CD14-positive monocyte (primary cell): Measurements from ENCODE around the gene DEPDC5. TPM values are rescaled to one million over a fixed set of nuclear protein-coding genes. Genes with fewer than 3 reads are reported as not detected.

ENCODE experiments used
- DNase-seq, 3 donors: peaks; one replicate each; pipeline ENCODE4 v3.0.0-alpha.2; 2011 to 2022
- H2AFZ ChIP-seq: 2 replicates; pipeline ENCODE4 v1.6.0; 2012; ENCODE audit warnings: mild to moderate bottlenecking, low read depth, low read length, inconsistent platforms; ENCODE audit not compliant: insufficient read depth, poor library complexity, severe bottlenecking
- H3K27ac ChIP-seq, 2 donors: 1 replicate in 1 of 2; 2 replicates in 1 of 2; pipeline ENCODE4 v1.5.1; 2012 to 2013; ENCODE audit warnings: low read length in 2 of 2, control low read depth in 1 of 2, inconsistent platforms in 1 of 2, low read depth in 1 of 2, mild to moderate bottlenecking in 1 of 2
- H3K27me3 ChIP-seq, 2 donors: one replicate each; pipeline versions ENCODE4 v1.6.0 to v1.6.1; 2011 to 2013; ENCODE audit warnings: low read length in 2 of 2; ENCODE audit not compliant: control insufficient read depth in 2 of 2, insufficient read depth in 2 of 2
- H3K36me3 ChIP-seq, 2 donors: replicated peaks in 1 of 2; 1 replicate in 1 of 2; 2 replicates in 1 of 2; pipeline versions ENCODE4 v1.5.1 to v1.6.1; 2012 to 2013; ENCODE audit warnings: low read length in 2 of 2, control low read depth in 1 of 2, inconsistent platforms in 1 of 2, mild to moderate bottlenecking in 1 of 2; ENCODE audit not compliant: insufficient read depth in 2 of 2, control insufficient read depth in 1 of 2
- H3K4me1 ChIP-seq, 2 donors: 1 replicate in 1 of 2; 2 replicates in 1 of 2; pipeline versions ENCODE4 v1.5.1 to v1.6.1; 2012 to 2013; ENCODE audit warnings: low read length in 2 of 2, control low read depth in 1 of 2, inconsistent platforms in 1 of 2, mild to moderate bottlenecking in 1 of 2, moderate library complexity in 1 of 2; ENCODE audit not compliant: insufficient read depth in 2 of 2, control insufficient read depth in 1 of 2
- H3K4me2 ChIP-seq: replicated peaks from 2 replicates; pipeline ENCODE3; 2012; ENCODE audit warnings: low read length, moderate library complexity, mild to moderate bottlenecking; ENCODE audit not compliant: poor library complexity, severe bottlenecking; ENCODE audit errors: extremely low read depth
- H3K4me3 ChIP-seq, 3 experiments: fragments of 200-600 bp in 1 of 3; sonication (generic) in 1 of 3; replicated peaks in 1 of 3; 1 replicate in 2 of 3; 2 replicates in 1 of 3; pipeline ENCODE4 v1.5.1; 2011 to 2013; ENCODE audit warnings: low read length in 3 of 3, mild to moderate bottlenecking in 3 of 3, control low read depth in 2 of 3, low read depth in 2 of 3, inconsistent platforms in 1 of 3, moderate library complexity in 1 of 3
- H3K79me2 ChIP-seq: 2 replicates; pipeline ENCODE4 v1.6.0; 2012; ENCODE audit warnings: mild to moderate bottlenecking, control low read depth, inconsistent platforms, low read length, moderate library complexity; ENCODE audit not compliant: insufficient read depth
- H3K9ac ChIP-seq: 2 replicates; pipeline ENCODE4 v1.6.0; 2017; ENCODE audit warnings: low read length, mild to moderate bottlenecking; ENCODE audit not compliant: insufficient read depth, poor library complexity, severe bottlenecking
- H3K9me3 ChIP-seq, 2 donors: replicated peaks in 1 of 2; 1 replicate in 1 of 2; 2 replicates in 1 of 2; pipeline versions ENCODE4 v1.5.1 to v1.6.1; 2012 to 2013; ENCODE audit warnings: low read length in 2 of 2, control low read depth in 1 of 2; ENCODE audit not compliant: control insufficient read depth in 1 of 2, insufficient read depth in 1 of 2
- H4K20me1 ChIP-seq: 2 replicates; pipeline ENCODE4 v1.6.0; 2012; ENCODE audit warnings: mild to moderate bottlenecking, low read length, control low read depth, moderate library complexity; ENCODE audit not compliant: insufficient read depth
- H3K27ac Mint-ChIP-seq, 7 donors: one replicate each; pipeline ENCODE4 v1.8.0; 2020; ENCODE audit warnings: mild to moderate bottlenecking in 7 of 7, mixed read lengths in 7 of 7, moderate library complexity in 6 of 7, inconsistent platforms in 2 of 7
- H3K27me3 Mint-ChIP-seq, 3 donors: one replicate each; pipeline ENCODE4 v1.8.0; 2021 to 2022; ENCODE audit warnings: low read depth in 3 of 3, mild to moderate bottlenecking in 3 of 3, mixed read lengths in 3 of 3, moderate library complexity in 3 of 3, inconsistent platforms in 1 of 3
- H3K36me3 Mint-ChIP-seq, 2 donors: one replicate each; pipeline ENCODE4 v1.8.0; 2020; ENCODE audit warnings: mixed read lengths in 2 of 2, inconsistent platforms in 1 of 2, mild to moderate bottlenecking in 1 of 2
- H3K4me1 Mint-ChIP-seq: one replicate; pipeline ENCODE4 v1.8.0; 2020; ENCODE audit warnings: mild to moderate bottlenecking, mixed read lengths
- H3K4me3 Mint-ChIP-seq, 2 donors: one replicate each; pipeline ENCODE4 v1.8.0; 2020; ENCODE audit warnings: mild to moderate bottlenecking in 2 of 2, mixed read lengths in 2 of 2, moderate library complexity in 1 of 2
- H3K9me3 Mint-ChIP-seq, 7 donors: one replicate each; pipeline ENCODE4 v1.8.0; 2020 to 2022; ENCODE audit warnings: mixed read lengths in 7 of 7, mild to moderate bottlenecking in 6 of 7, moderate library complexity in 6 of 7, inconsistent platforms in 2 of 7
- WGBS: methylation state at CpG from one replicate; pipeline ENCODE4 v1.1.5; 2013; ENCODE audit warnings: missing lambda C conversion rate; ENCODE audit not compliant: insufficient coverage; 5-methylcytosine and 5-hydroxymethylcytosine counted together
- intact Hi-C, 2 donors: fragments of 100-400 bp; cut with micrococcal nuclease; formaldehyde crosslinking; loops; one replicate each; pipeline versions ENCODE4 v1.15.0 to v1.15.1; 2023
- polyA plus RNA-seq, 3 donors: library from polyadenylated mRNA; depleted of rRNA in 1 of 3; unstranded in 2 of 3; stranded (reverse) in 1 of 3; fragments of 300-500 nt in 2 of 3; fragments of >200 nt in 1 of 3; fragmentation: Illumina TruSeq in 2 of 3; gene quantifications; 1 replicate in 2 of 3; 2 replicates in 1 of 3; pipeline ENCODE4 v1.2.3, GENCODE V29; 2012 to 2021
- TF ChIP-seq, protein P1 (sequence below): fragments of 200-600 bp; IDR thresholded peaks from one replicate; pipeline ENCODE4 v1.8.0; 2022; ENCODE audit warnings: antibody characterized with exemption, mild to moderate bottlenecking

Gene DEPDC5
- polyA plus RNA-seq, 3 donors = 2.2 to 19.5 (median 4.1) TPM

DNA sequence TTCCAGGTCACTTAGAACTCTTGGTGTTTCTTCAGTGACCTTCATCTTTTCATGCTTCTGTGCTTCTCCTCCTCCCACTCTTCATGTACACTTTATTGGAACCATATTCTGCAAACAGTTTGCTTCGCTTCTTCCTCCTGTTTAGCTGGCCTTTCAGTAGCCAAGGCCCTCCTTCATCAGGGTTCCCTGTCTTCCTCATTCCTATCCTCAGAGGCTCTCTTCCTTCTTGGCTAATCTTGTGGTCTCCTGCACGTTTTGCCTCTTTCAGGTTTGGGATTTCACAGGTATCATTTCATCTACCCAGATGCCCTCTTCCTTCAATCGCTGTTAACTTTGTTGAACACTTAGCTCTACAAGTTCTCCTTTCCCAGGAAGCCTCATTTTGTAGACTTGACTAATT lies 66.8 kb downstream of the DEPDC5 start:
- no peak overlapping the region for H3K4me3 ChIP-seq
- H3K27ac Mint-ChIP-seq = peak overlapping the region in 1 of 7 donors; percentile 46
- peaks cover 89 to 99% of the 10 kb centered on the region in 2 donors for H3K36me3 ChIP-seq
- peaks cover 0 to 2% (median 0%) of the 10 kb centered on the region in 3 donors for H3K27me3 Mint-ChIP-seq
- no peak overlapping the region for H3K4me3 Mint-ChIP-seq
- TF ChIP-seq, protein P1, sequence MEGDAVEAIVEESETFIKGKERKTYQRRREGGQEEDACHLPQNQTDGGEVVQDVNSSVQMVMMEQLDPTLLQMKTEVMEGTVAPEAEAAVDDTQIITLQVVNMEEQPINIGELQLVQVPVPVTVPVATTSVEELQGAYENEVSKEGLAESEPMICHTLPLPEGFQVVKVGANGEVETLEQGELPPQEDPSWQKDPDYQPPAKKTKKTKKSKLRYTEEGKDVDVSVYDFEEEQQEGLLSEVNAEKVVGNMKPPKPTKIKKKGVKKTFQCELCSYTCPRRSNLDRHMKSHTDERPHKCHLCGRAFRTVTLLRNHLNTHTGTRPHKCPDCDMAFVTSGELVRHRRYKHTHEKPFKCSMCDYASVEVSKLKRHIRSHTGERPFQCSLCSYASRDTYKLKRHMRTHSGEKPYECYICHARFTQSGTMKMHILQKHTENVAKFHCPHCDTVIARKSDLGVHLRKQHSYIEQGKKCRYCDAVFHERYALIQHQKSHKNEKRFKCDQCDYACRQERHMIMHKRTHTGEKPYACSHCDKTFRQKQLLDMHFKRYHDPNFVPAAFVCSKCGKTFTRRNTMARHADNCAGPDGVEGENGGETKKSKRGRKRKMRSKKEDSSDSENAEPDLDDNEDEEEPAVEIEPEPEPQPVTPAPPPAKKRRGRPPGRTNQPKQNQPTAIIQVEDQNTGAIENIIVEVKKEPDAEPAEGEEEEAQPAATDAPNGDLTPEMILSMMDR = no peak
- H3K4me2 ChIP-seq = no peak overlapping the region
- no peaks in the 10 kb centered on the region for H3K9me3 ChIP-seq
- H3K4me1 Mint-ChIP-seq = no peaks in the 10 kb centered on the region
- H3K79me2 ChIP-seq = no peaks in the 10 kb centered on the region
- peaks cover 80 to 99% of the 10 kb centered on the region in 2 donors for H3K36me3 Mint-ChIP-seq
- no peak for DNase-seq
- 90% methylated on average over 2 of the region's 3 CpGs for WGBS
- no peak overlapping the region for H2AFZ ChIP-seq
- intact Hi-C loops = no loop called here
- H3K9ac ChIP-seq = no peak overlapping the region
- no peaks in the 10 kb centered on the region for H3K9me3 Mint-ChIP-seq
- H3K27ac ChIP-seq = no peak overlapping the region
- H4K20me1 ChIP-seq = no peaks in the 10 kb centered on the region
- no peaks in the 10 kb centered on the region for H3K4me1 ChIP-seq
- H3K27me3 ChIP-seq = no peaks in the 10 kb centered on the region

DNA sequence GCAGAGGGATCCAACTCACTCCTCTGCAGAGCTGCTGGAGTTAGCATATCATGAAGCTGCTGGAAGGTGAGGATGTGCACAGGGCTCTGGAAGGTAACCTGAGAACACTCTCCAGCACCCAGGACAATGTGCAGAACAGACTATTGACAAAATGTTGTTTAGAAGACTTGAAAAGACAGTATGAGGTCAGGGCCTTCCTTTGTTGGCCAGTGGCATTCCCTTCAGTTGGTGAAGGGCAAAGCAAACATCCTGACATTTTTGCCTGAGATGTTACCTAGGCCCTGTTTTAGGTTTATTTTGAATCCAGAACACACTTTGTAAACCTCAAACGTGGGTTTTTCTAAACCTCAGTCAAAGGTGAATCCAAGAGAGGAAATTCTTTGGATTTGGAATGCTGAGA lies 67.8 kb downstream of the DEPDC5 start:
- no peaks in the 10 kb centered on the region for H3K79me2 ChIP-seq
- no peaks in the 10 kb centered on the region for H3K27me3 ChIP-seq
- TF ChIP-seq, protein P1 = no peak
- no peak for DNase-seq
- no peaks in the 10 kb centered on the region for H3K9me3 Mint-ChIP-seq
- no peaks in the 10 kb centered on the region for H3K9me3 ChIP-seq
- H3K27ac Mint-ChIP-seq = peak overlapping the region in 2 of 7 donors; percentile 5 to 45
- intact Hi-C loops = no loop called here
- H3K27me3 Mint-ChIP-seq = peaks cover 0 to 2% (median 0%) of the 10 kb centered on the region in 3 donors
- no peaks in the 10 kb centered on the region for H3K4me1 ChIP-seq
- no peaks in the 10 kb centered on the region for H3K4me1 Mint-ChIP-seq
- H3K4me2 ChIP-seq = no peak overlapping the region
- H2AFZ ChIP-seq = no peak overlapping the region
- peaks cover 77 to 99% of the 10 kb centered on the region in 2 donors for H3K36me3 Mint-ChIP-seq
- no peaks in the 10 kb centered on the region for H4K20me1 ChIP-seq
- no peak overlapping the region for H3K9ac ChIP-seq
- H3K36me3 ChIP-seq = peaks cover 86 to 99% of the 10 kb centered on the region in 2 donors
- H3K4me3 Mint-ChIP-seq = no peak overlapping the region
- H3K4me3 ChIP-seq = no peak overlapping the region
- WGBS = no CpG with 5 or more reads among the region's 1 CpG
- H3K27ac ChIP-seq = no peak overlapping the region
